ENCODE data around the gene TMEM151A.

Gene TMEM151A

DNA sequence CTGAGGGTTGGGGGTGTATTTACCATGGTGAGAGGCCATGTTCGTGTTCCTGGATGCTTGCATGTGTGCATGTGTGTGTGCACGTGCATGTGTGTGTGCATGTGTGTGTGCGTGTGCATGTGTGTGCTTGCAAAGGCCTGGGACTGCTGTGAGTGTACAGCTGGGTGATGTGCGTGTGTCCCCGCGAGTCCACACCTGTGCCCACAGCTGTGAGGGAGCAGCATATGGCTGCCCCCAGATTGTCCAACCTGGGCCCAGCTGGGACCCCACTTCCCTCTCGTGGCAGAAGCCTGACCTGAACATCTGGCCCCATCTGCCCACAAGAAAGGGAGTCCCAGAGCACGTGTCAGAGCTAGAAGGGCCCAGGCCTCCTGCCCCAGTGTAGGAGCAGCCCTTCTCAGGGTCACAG is 33.6 kb downstream of the TMEM151A start:
- DNase-seq = no peak

DNA sequence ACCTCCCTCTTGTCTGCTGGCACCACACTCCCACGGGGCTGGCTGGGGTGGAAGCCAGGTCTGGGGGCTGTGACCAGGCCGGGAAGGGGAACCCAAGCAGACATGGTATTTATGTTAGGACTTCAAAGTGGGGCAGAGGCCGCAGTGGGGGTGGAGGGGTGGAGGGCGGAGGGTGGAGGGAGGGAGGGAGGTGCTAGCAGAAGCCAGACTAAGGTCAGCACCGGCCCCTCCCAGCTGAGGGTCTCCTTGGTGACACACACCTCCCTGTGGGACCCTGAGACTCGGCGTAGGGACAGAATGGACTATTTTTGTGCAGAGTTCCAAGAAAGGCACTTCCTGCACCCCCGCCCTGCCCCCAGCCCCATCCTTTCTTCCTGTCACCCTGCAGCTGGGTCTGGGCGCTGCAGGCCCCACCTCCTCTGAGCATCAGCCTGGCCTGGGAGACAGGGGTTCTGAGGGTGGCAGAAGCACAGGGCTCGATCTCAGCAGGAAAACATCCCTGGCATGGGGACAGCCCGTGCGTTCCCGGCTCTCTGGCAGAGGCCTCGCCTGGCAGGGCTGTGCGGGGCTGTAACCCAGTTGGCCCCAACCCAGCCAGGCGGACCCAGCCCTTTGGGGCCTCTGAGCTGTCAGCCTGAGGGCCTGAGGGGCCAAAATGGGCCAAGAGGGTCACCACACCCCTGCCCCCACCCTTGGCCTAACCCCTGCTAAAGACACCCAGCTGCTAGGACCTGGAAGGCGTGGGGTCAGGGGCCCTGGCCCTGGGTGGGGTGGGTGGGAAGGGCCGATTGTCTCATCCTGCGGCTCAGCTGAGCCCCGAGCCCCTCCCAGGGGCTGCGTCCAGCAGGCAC is 34.8 kb downstream of the TMEM151A start:
- DNase-seq = no peak

DNA sequence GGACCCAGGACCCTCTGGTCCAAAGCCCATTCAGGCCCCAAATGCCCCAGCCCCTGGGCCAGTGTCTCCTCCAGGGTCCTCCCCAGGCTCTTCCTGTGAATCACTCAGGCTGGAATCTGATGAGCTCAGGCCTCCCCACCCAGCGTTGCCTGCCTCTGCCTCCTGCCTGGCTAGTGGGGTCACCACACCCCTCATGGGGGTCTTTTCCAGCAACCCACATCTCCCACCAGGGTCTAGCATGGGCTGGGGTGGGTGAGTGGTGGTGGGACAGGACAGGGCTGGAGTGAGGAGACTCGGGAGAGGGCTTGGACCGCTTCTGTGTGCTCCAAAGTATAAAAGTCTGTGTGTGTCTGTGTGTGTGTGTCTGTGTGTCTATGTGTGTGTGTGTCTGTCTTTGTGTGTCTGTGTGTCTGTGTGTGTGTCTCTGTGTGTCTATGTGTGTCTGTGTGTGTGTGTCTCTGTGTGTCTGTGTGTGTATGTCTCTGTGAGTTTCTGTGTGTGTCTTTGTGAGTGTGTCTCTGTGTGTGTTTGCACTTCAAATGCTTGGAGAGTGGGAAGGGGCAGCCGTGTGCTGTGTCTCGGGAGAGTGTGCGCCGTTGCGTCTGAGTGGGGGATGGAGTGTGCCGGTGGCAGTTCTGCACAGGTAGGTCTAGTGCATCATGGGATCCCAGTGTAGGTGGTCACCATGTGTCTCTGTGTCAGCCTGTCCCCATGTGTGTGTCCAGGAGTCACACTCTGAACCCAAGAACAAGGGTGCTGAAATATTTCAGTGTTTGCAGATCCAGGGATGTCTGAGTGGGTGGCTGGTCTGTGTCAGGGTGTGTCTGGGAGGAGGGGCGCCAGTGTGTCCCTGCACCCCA is 35.7 kb downstream of the TMEM151A start:
- DNase-seq = no peak

DNA sequence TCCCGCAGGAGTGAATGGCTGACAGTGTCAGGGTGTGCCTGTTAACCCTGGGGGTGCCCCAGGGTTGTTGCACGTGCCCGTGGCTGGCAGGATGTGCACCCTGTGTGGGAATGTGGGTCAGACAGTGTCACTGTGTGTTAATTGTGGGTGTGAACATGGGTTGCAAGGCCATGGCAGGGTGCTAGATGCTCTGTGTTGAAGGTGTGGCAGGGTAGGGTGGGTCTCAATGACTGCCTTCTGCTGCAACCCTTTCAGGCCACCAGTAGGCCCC is 36.3 kb downstream of the TMEM151A start:
- no peak for DNase-seq

DNA sequence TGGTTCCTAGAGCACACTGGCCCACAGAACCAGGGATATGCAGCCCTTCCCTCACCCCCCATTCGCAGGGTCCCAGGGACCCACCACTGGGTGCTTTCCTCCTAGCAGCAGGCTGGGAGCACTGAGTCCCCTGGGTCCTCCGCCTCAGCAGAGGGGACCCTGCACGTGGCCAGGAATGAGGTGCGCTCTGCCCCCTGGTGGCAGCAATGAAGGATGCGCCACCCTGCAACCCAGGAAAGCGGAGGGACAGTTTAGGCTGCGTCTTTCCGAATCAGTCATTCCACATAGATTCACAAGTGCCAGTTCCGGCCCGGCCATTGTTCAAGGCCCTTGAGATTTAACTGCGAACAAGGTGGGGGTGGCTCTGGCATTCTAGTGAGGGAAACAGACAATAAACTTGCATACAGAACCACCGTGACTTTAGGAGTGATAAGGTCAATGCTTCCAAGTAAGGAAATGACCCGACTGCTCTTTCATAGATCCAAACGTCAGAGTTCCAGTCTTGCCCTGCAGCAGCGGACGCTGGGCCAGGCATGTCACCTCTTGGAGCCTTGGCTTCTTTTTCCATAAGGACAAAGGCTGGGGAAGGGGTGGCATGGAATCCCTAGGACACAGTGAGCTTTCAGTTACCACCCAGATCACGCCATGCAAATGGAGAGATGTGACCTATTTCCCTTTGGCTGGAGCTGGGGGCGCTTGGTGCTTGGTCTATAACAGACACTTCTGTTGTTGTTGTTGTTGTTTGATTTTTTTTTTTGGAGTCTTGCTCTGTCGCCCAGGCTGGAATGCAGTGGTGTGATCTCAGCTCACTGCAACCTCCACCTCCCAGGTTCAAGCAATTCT is 36.8 kb downstream of the TMEM151A start:
- DNase-seq = peak; percentile 84

DNA sequence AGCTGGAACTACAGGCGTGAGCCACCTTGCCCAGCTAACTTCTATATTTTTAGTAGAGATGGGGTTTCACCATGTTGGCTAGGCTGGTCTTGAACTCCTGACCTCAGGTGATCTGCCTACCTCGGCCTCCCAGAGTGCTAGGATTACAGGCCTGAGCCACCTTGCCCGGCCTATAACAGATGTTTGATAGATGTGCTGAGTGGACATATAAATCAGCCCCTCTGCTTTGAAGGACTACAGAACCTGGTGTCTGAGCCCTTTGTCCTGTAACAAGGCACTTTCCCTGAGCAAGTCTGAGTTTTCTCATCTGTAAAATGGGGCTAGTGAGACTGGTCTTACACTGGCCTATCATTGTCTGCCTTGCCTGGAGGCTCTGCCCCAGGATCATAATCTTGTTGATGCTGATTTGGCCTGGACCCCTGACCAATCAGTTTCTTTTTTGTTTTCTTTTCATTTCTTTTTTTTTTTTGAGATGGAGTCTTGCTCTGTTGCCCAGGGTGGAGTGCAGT is 37.5 kb downstream of the TMEM151A start:
- DNase-seq = no peak

DNA sequence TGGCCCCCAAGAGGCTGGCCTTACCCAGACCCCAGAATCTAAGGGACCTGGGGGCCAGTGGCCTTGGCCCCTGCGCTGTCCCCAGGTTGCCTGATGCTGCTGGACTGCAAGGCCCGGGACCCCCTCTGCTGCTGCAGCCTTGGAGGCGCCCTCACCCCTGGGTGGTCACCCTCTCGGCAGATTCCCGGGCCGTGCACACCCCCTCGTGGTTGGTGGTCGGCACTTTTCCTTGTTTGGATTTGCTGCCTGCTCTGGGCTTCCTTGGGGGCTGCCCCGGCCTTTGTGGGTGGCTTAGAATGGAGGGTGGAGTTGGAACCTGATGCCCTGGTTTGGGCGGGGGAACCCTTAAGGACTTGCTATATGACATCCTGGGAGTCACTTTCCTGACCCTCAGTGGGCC is 39.2 kb downstream of the TMEM151A start:
- peak; percentile 45 for DNase-seq

DNA sequence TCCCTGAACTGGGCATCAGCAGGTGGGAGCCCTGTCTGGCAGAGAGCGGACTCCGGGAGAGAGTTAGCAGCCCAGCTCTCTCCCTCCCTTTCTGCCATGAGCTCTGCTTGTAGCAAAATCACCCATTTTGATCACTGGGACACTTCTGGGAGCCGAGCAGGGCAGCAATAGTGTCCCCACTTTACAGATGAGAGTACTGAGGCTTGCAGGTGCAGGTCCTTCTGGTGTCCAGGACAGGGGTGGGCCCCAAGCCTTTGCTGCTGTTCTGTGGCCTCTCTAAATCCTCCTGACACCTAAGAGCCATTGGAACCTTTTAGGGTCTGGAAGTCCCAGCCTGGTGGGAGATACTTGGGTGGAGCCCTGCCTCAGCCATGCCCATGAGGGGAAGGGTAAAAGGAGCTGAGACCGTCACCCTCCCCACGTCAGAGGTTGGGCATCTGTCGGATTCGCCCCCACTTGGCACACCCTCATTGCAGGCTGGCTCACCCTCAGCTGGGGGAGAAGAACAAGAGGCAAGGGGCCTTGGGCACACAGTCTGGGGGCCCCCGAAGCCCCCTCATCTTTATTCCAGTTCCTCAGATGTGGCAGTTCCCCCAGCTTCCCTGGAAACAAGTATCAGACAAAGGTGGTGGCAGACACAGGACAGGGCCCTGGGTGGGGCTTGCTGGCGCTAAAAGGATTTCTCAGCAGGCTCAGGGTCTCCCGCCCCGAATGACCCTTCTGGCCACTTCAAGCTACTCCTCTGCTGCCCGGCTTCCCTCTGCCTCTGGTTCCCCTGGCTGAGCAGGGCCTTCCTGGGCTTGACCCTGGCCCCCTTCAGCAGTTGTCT is 40.1 kb downstream of the TMEM151A start:
- DNase-seq = peak; percentile 31

DNA sequence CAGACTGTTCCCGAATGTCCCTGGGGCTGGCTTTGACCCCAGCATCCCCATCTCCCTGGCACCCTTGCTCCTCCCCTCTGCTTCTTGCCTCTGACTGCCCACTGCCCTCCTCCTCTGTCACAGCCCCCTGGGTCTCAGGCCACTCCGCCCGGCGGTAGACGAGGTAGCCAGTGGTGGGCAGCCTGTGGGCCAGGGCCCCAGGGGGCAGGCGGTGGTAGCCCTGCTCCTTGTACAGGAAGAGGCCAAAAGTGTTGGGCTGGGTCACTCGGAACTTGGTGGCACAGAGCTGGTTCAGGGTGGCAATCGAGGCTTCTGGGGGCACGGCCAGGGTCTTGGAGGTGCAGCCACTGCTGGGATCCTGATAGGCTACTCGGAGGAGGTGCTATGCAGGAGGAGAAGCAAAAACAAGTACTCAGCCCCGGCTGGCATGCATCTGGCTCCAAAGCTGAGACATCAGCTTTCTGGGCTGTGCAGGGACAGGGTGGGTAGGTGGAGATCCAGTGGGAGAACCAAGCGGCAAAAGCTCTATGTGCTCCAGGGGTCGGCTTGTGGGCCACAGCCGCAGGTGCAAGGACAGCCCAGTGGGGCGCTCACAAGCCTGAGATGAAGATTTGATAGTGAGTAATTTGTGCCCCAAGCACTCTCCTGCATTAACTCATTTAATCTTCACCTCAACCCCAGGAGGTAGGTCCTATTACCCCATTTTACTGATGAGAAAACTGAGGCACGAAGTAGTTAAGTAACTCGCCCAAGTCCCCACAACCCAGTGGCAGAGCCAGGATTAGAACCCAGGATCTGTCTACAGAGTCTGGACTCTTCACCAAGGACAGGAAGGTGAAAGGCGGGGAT is 40.9 kb downstream of the TMEM151A start:
- peak; percentile 31 for DNase-seq

DNA sequence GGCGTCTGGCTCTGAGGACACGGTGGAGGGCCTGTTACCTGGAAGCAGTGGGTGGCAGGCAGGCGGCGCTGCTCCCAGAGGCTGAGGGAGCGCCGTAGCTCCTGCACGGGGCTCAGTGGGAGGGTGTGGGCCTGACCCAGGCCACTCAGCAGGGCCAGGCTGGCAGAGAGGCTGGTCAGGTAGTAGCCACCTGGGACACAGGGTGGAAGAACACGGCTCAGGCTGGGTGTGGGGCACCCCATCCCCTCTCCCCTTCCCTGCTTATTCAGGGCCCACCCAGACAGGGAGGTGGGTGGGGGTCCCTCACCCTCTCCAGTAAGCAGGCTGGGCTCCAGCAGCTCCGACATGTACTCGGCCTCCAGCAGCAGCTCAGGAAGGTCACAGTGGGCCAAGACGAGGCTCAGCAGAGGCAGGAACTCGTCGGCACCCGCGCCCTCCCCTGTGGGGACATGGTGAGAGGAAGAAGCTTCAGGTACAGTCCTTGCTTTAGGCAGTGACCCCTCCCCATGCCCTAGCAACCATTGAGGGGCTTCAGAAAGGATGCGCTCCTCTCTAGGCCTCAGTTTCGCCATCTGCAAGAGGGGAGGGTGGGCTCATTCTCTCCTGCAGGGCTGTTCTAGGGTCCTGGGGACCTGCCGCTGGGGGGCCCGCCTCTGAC is 41.7 kb downstream of the TMEM151A start:
- DNase-seq = no peak

DNA sequence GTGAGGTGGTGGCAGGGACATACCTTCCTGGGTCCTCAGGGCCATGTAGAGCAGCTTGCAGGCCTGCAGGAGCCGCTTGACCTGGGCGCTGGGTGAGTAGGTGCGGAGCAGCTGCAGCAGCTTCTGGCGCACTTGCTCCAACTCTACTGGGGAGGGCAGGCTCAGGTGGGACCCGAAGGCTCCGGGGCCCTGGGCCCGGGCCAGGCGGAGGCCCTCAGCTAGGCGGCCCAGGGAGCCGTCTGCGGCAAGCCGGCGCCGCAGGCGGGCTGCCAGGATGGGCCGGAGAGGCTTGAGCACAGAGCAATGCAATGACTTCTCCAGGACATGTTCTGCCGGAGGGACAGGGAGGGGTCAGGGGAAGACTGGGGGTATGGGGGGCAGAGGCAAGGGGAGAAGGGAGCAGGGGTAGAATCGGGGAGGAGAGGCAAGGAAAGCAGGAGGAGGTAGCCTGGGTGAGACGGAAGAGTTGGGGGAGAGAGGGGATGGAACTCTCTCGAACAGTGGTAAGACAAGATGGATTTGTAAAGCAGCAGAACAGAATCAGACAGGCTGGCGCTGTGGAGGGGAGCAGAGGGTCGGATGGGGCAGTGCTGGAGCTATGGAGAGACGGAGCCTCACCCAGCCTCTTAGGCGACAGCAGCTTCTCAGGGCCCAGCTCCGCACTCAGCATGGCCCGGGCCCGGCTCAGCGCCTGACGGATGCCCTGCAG is 42.4 kb downstream of the TMEM151A start:
- DNase-seq = peak; percentile 45

DNA sequence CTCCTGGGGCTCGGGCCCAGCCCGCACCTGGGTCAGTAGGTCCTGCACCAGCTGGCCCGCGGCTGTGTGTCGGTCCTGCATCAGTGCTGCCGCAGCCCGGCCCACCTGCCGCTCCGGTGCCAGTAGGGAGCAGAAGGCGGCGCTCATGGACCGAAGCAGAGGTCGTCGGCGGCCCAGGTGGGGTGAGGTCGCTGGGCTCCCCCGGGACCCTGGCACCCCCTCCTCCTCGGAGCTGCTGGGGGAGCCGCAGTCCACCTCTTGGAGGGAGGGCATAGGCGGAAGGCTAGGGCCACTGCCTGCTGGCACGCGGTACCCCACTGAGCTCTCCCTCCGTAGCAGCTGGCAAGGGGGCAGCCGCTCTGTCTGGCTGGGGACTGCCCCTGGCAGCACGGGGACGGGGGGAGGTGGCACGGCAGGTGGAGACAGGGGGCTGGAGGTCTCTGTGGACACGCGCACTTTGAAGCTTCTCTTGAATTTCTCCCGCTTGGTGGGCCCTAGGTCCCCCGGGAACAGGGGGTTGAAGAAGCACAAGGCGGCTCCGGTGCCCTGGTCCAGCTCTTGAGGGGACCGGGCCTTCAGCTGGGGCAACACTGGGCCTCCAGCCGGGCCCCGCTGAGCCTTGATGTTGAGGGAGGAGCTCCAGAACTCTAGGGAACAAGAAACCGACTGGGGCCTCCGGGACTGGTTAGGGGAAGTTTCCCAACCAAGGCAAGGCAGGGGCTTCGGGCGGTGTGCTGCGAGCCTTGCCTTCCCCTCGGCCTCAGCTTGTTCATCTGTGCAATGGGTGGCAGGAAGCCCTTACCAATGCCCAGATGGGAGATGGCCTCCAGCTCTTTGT is 43.1 kb downstream of the TMEM151A start:
- peak; percentile 45 for DNase-seq

DNA sequence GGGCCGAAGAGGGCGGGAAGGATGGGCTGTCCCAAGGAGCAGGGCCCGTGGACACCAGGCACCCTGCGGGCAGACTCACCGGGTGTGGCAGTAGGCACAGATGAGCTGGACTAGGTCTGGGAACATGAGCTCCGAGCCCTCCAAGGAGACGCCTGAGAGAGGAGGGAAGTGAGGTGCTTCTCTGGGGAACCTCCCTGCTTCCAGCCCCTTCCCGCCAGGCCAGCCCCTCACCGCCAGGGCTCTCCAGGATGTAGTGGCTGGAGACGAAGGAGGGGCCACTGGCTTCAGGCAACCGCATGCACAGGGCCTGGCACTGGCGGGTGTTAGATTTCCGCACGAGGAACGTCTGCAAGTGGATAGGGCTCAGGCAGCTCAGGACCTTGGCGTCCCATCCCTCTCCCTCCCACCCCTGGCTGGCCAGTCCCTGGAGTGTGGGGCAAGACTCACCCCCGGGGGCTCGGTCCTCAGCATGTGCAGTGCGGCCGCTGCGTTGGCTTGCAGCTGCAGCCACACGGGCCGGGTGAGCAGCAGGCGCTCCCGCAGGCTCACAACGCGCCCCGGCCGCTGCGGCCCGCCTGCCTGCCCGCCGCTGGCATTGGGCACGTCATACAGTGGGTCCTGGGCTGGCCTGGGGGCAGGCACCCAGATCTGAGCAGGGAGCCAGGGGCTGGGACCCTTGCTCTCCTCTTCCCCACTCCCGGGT is 44.0 kb downstream of the TMEM151A start:
- DNase-seq = peak; percentile 73

DNA sequence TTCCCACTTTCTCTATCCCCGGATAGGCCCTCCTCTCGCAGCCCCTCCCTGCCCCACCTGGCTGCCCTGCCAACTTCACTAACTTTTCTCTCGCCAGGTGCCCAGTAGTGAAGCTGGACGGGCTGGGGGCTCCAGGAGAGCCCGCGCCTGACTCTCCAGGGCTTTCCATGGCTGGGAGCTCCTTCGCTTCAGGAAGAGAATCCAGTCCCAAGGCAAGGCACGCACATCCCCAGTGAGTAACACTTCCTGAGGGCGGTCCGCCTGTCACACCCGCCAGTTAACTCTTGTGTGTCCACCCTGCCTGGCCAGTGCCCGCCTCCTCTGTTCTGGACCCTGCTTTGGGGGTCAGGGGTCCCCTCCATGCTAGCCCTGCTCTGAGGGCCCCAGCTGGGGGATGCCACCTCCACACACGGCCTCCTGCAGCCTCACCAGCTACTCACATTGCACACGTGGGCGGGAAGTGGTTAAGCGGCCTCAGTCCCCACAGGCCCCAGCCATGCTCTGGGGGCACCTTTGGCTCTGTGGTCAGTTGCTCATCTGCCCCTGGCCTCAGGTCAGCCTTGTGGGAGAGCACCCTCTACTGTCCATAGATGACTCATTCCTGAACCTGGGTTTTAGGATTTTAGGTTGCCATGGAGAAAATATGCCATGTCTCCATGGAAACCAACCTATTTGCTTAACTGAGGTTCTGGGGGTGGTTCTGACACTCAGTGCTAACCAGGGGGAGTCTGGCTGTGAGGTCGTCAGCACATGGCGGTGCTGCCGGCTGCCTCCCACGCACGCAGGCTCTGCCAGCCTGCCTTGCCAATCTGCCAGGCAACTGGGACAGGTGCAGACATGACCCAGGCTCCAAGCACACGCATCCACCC is 44.8 kb downstream of the TMEM151A start, which contains the start of gene RIN1:
Gene RIN1, minus strand, starts transcription at position 201 of the 869 bp plus-strand sequence. Its CDS starts 32 bp downstream, at position 169.
- peak; percentile 71 for DNase-seq

DNA sequence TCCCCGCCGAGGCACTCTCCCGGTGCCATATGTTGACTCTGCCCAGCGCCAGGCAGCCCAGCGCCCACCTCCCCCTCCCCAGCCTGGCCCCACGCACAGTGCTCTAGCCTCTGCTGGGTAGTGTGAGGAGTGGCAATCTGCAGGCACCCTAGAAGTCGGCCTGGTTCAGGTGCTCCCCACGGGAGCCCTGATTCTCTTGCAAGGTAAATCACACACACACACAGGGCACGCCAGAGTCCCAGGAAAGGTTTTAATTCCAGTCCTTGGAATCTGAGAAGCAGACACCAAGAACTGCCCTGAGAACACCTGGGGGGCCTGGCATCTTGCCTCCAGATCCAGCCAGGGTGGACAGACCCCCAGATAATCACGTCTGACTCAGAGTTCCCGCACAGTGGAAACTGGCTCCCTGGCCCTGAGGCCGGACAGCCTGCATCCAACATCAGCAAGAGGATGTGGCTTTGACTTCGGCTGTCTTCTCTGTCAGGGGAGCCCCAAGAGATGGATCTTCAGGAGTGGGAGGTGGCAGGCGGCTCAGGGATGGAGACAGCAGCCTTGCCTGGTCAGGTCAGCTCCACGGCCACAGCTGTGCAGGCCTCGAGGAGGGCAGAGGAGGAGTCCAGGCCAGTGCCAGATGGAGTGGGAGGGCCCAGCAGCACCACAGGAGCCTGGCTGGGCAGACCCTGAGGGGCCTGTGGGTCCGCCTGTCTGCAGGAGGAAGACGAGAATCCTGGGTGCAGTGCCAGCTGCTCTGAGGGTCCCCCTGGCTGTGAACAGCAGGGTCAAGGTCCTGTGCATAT is 45.6 kb downstream of the TMEM151A start:
- peak; percentile 43 for DNase-seq
